ENCODE results near the gene ZCCHC4. TPM values are rescaled to one million over a fixed set of nuclear protein-coding genes. Genes with fewer than 3 reads are reported as not detected.

ZCCHC4 gene
- total and polyA plus RNA-seq, 7 donors, result 4.4 to 12.9 (median 6.6) TPM

DNA sequence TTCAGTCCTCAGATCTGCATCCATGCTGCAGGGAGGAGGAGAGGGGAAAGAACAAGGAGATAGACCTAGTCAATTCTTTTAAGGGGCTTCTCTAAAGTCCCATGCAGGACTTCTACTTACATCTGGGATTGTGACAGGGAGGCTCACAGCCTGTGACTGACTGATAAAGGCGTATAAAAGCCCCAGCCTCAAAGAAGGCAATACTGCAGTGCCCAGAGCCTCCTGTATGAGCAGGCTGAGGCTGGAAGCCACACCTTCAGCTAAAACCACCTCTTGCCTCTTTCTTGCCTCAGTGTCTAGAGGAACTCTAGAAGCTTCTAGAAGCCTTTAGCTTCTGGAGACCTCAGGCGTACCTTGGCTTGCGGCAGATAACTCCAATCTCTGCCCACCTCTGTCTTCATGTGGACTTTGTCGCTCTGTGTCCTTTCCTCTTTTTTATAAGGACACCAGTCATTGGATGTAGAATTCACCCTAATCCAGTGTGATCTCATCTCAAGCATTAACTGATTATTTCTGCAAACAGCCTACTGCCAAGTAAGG, 6.0 kb upstream of the ZCCHC4 start:
- H3K4me3 ChIP-seq, result no peak overlapping the region
- intact Hi-C loops (cut with DNase I), result no loop called here
- 67 to 93% (median 81%) methylated on average over 4 of the region's 4 CpGs for WGBS, 3 donors

DNA sequence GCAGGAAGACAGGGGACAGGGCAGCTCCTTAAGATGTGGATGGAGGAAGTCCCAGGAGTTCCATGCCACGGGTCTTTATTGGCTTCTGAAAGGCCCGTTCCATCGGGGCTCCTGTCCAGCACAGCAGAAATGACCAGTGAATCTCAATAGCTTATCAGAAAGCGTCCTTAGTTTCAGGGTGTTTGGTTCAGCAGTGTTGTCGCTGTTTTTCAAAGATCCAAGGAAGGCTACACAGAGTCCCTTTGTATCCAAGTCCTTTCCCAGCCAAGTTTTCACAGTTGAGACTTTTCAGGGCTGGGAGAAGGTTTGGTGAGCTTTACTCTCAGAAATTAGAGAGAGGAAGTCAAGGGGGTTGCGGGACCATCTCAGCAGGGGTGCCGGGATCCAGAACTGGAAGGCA, 5.0 kb upstream of the ZCCHC4 start:
- no peaks in the 10 kb centered on the region for H3K9me3 ChIP-seq
- WGBS, 3 donors, result 45 to 57% (median 50%) methylated on average over 7 of the region's 7 CpGs
- no peaks in the 10 kb centered on the region for H3K36me3 ChIP-seq (ENCODE audit: insufficient read depth in 1 of 2, low read depth in 1 of 2)
- TF ChIP-seq, protein P1, sequence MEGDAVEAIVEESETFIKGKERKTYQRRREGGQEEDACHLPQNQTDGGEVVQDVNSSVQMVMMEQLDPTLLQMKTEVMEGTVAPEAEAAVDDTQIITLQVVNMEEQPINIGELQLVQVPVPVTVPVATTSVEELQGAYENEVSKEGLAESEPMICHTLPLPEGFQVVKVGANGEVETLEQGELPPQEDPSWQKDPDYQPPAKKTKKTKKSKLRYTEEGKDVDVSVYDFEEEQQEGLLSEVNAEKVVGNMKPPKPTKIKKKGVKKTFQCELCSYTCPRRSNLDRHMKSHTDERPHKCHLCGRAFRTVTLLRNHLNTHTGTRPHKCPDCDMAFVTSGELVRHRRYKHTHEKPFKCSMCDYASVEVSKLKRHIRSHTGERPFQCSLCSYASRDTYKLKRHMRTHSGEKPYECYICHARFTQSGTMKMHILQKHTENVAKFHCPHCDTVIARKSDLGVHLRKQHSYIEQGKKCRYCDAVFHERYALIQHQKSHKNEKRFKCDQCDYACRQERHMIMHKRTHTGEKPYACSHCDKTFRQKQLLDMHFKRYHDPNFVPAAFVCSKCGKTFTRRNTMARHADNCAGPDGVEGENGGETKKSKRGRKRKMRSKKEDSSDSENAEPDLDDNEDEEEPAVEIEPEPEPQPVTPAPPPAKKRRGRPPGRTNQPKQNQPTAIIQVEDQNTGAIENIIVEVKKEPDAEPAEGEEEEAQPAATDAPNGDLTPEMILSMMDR (IDR thresholded peaks at IDR 0.05), result no peak
- H3K4me3 ChIP-seq, result no peak overlapping the region
- intact Hi-C loops (cut with DNase I), result no loop called here
- H3K4me1 ChIP-seq, result no peaks in the 10 kb centered on the region
- DNase-seq, result no peak
- H3K27me3 ChIP-seq (ENCODE audit: insufficient read depth in 3 of 3, low read length in 2 of 3), result no peaks in the 10 kb centered on the region
- ATAC-seq, result no peak
- H3K27ac ChIP-seq, result no peak overlapping the region

More for the DNA sequence above, 6.0 kb upstream of the ZCCHC4 start:
- no peaks in the 10 kb centered on the region for H3K9me3 ChIP-seq
- no peaks in the 10 kb centered on the region for H3K36me3 ChIP-seq (ENCODE audit: insufficient read depth in 1 of 2, low read depth in 1 of 2)
- no peak overlapping the region for H3K27ac ChIP-seq
- H3K4me1 ChIP-seq, result no peaks in the 10 kb centered on the region
- no peak for ATAC-seq
- TF ChIP-seq, protein P1 (IDR thresholded peaks at IDR 0.05), result no peak
- H3K27me3 ChIP-seq (ENCODE audit: insufficient read depth in 3 of 3, low read length in 2 of 3), result peaks cover 0 to 2% (median 0%) of the 10 kb centered on the region in 3 donors
- DNase-seq, result no peak

DNA sequence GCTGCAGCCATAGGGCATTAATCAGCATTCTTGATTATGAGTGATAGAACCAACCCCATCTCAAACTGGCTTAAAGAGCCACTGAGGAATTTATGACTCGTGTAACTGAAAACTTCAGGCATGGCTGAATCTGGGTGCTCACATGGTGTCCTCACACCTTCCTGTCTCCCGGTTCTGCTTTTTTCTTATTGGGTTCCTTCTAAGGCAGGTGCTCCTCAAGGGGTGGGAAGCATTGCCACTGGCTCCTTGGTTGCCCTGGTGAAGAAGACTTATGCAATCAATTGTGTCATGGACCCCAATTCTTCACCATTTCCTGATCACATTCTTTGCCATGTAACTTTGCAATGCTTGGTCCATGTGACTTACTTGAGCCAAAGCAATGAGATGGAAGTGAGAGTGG, 4.3 kb upstream of the ZCCHC4 start:
- H3K4me3 ChIP-seq, result no peak overlapping the region
- no peak for ATAC-seq
- intact Hi-C loops (cut with DNase I), result no loop called here
- peaks cover 3% of the 10 kb centered on the region for H3K4me1 ChIP-seq
- H3K9me3 ChIP-seq, result no peaks in the 10 kb centered on the region
- no peaks in the 10 kb centered on the region for H3K36me3 ChIP-seq (ENCODE audit: insufficient read depth in 1 of 2, low read depth in 1 of 2)
- WGBS, 3 donors, result 81 to 94% (median 93%) methylated on average over 2 of the region's 2 CpGs
- H3K27ac ChIP-seq, result no peak overlapping the region
- no peaks in the 10 kb centered on the region for H3K27me3 ChIP-seq (ENCODE audit: insufficient read depth in 3 of 3, low read length in 2 of 3)
- no peak for DNase-seq
- TF ChIP-seq, protein P1 (IDR thresholded peaks at IDR 0.05), result no peak

DNA sequence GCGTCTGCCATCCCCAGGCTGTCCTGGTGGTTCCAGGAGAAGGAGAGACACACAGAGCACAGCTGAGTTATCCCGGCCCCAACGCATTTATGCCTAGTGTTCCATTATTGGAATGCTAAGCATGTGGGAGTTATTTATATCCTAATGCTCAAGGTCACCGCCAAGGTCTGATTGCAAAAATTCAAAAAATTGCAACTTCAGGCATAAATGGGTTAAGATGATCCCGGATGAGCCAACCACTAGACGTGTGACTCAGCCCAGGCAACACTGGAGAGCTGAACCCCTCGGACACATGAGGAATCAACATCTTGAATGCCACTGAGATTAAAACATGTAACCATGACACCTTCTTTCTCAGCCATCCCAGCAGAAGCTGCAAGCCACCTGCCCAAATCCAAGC, 3.8 kb upstream of the ZCCHC4 start:
- no peak for ATAC-seq
- 49 to 59% (median 54%) methylated on average over 7 of the region's 7 CpGs for WGBS, 3 donors
- TF ChIP-seq, protein P1 (IDR thresholded peaks at IDR 0.05), result no peak
- Histone ChIP-seq H3K27me3 (ENCODE audit: insufficient read depth in 3 of 3, low read length in 2 of 3) (no peaks in the 10 kb centered on the region), H3K9me3 (no peaks in the 10 kb centered on the region), H3K36me3 (ENCODE audit: insufficient read depth in 1 of 2, low read depth in 1 of 2) (no peaks in the 10 kb centered on the region), H3K4me1 (peaks cover 8% of the 10 kb centered on the region), H3K4me3 (no peak overlapping the region), H3K27ac (no peak overlapping the region)
- no peak for DNase-seq
- intact Hi-C loops (cut with DNase I), result no loop called here
